ENCODE data around the gene TRIP6. TPM values are rescaled to one million over a fixed set of nuclear protein-coding genes. Genes with fewer than 3 reads are reported as not detected.
"Not testable (repeated sequence)": the region's sequence is repeated elsewhere in the genome, so short reads cannot be mapped to it uniquely, and the experiment has no call there.

TRIP6 gene
- polyA plus RNA-seq, 1 donor = 41.1 TPM

GRCh38 chr7:100919335-100919734, 52.1 kb downstream of the TRIP6 start:
- DNase-seq = not testable (repeated sequence)

GRCh38 chr7:100919779-100920437, 52.7 kb downstream of the TRIP6 start:
- not testable (repeated sequence) for DNase-seq

- DNase-seq = no peak
These were observed 53.9 kb downstream of the TRIP6 start for GRCh38 chr7:100921039-100921438.

Other genes with a start within 250 kb of the TRIP6 start
- 1.3 TPM for gene TFR2, start 225.8 kb upstream of the TRIP6 start, polyA plus RNA-seq (ENCODE audit: insufficient read length)
- gene ACTL6B, start 210.9 kb upstream of the TRIP6 start, polyA plus RNA-seq (ENCODE audit: insufficient read length) = not detected
- gene GNB2, start 193.6 kb upstream of the TRIP6 start, polyA plus RNA-seq (ENCODE audit: insufficient read length) = 159 TPM
- 39.7 TPM for gene GIGYF1, start 173.1 kb upstream of the TRIP6 start, polyA plus RNA-seq (ENCODE audit: insufficient read length)
- 21.4 TPM for gene POP7, start 161.3 kb upstream of the TRIP6 start, polyA plus RNA-seq (ENCODE audit: insufficient read length)
- not detected for gene EPO, start 146.9 kb upstream of the TRIP6 start, polyA plus RNA-seq (ENCODE audit: insufficient read length)
- not detected for gene ZAN, start 133.8 kb upstream of the TRIP6 start, polyA plus RNA-seq (ENCODE audit: insufficient read length)
- gene EPHB4, start 39.9 kb upstream of the TRIP6 start, polyA plus RNA-seq (ENCODE audit: insufficient read length) = 47.2 TPM
- 23.5 TPM for gene SLC12A9, start 14.7 kb upstream of the TRIP6 start, polyA plus RNA-seq (ENCODE audit: insufficient read length)
- 94.3 TPM for gene SRRT, start 7.7 kb downstream of the TRIP6 start, polyA plus RNA-seq (ENCODE audit: insufficient read length)
- gene UFSP1, start 22.3 kb downstream of the TRIP6 start, polyA plus RNA-seq (ENCODE audit: insufficient read length) = 2.8 TPM
- 82.8 TPM for gene ACHE, start 28.5 kb downstream of the TRIP6 start, polyA plus RNA-seq (ENCODE audit: insufficient read length)
- gene MUC3A, start 82.1 kb downstream of the TRIP6 start, polyA plus RNA-seq (ENCODE audit: insufficient read length) = 0.10 TPM
- 0.27 TPM for gene MUC12, start 102.2 kb downstream of the TRIP6 start, polyA plus RNA-seq (ENCODE audit: insufficient read length)
- gene MUC17, start 152.7 kb downstream of the TRIP6 start, polyA plus RNA-seq (ENCODE audit: insufficient read length) = not detected
- gene TRIM56, start 218.1 kb downstream of the TRIP6 start, polyA plus RNA-seq (ENCODE audit: insufficient read length) = 9.4 TPM

Measured in hindlimb muscle (tissue), 1 donor.